Esophagus squamous epithelium (tissue), 4 donors: ENCODE results near the gene ASTN2.

Experiments used
- CTCF ChIP-seq, 6 experiments: fragments of 450-650 bp in 4 of 6; fragments of 200-600 bp in 2 of 6; sonication (generic) in 2 of 6; IDR thresholded peaks; one replicate each; pipeline ENCODE4 v1.5.1; 2016 to 2019; ENCODE audit warnings: antibody characterized with exemption in 6 of 6, mild to moderate bottlenecking in 4 of 6, moderate library complexity in 4 of 6
- POLR2A ChIP-seq, 4 donors: fragments of 450-650 bp; IDR thresholded peaks; one replicate each; pipeline ENCODE4 v1.6.1; 2017; ENCODE audit warnings: antibody characterized with exemption in 4 of 4, mild to moderate bottlenecking in 4 of 4, moderate library complexity in 3 of 4

DNA sequence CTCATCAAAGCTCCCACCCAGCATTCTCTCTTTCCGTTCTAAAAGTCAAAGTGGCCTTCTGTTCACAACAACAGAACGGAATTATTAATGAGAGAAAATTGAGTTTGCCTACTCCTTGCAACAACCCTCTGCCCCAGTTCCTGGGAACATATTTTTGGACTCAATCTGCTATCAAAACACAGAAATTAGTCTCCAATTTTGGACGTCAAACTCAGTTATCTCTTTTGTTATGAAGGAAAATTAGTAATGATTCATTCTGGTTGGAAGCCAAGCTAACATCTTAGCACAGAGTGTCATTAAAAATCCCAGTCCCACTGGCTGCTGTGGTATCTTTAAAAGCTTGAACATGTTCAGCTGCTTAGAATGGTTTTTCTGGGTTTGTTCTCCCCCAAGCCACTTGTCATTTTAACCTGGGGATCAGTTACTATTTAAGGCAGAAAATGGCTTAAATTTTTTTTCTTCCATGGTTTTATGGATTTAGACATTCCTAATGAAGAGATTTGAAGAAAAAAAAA is 384.5 kb downstream of the ASTN2 start:
- TF ChIP-seq CTCF (IDR thresholded peaks at IDR 0.05) (no peak), POLR2A (IDR thresholded peaks at IDR 0.05) (no peak)
